GM18867 (cell line): ENCODE measurements around the gene COLQ.
"Not testable (repeated sequence)": the region's sequence is repeated elsewhere in the genome, so short reads cannot be mapped to it uniquely, and the experiment has no call there.

ENCODE experiments used
- ATAC-seq: cut with Tn5 transposase; IDR thresholded peaks from one replicate; pipeline ENCODE4 v1.9.1; 2021; ENCODE audit warnings: mild to moderate bottlenecking, moderate library complexity; ENCODE audit not compliant: unreplicated experiment

The COLQ gene

GRCh38 chr3:15458212-15458780, 63.2 kb downstream of the COLQ start:
- ATAC-seq: no peak

- not testable (repeated sequence) for ATAC-seq
Measured at GRCh38 chr3:15456915-15457314, 64.6 kb downstream of the COLQ start.

- ATAC-seq: no peak
Measured at GRCh38 chr3:15456321-15456720, 65.2 kb downstream of the COLQ start.

GRCh38 chr3:15455756-15456155, 65.8 kb downstream of the COLQ start:
- ATAC-seq: no peak

- ATAC-seq: no peak
Measured at GRCh38 chr3:15454965-15455364, 66.5 kb downstream of the COLQ start.

GRCh38 chr3:15453991-15454625, 67.4 kb downstream of the COLQ start:
- no peak for ATAC-seq

GRCh38 chr3:15453501-15453900, 68.0 kb downstream of the COLQ start:
- no peak for ATAC-seq

GRCh38 chr3:15452961-15453360, 68.5 kb downstream of the COLQ start:
- ATAC-seq: no peak

- ATAC-seq: no peak
Measured at GRCh38 chr3:15452156-15452555, 69.3 kb downstream of the COLQ start.

GRCh38 chr3:15451216-15452113, 70.0 kb downstream of the COLQ start:
- no peak for ATAC-seq

GRCh38 chr3:15450438-15451215, 70.9 kb downstream of the COLQ start:
- no peak for ATAC-seq

GRCh38 chr3:15449489-15450224, 71.8 kb downstream of the COLQ start:
- ATAC-seq: no peak

- no peak for ATAC-seq
Measured at GRCh38 chr3:15443826-15444524, 77.5 kb downstream of the COLQ start.

GRCh38 chr3:15440891-15441290, 80.6 kb downstream of the COLQ start:
- no peak for ATAC-seq

- ATAC-seq: no peak
Measured at GRCh38 chr3:15439476-15439875, 82.0 kb downstream of the COLQ start.

- no peak for ATAC-seq
Measured at GRCh38 chr3:15438983-15439382, 82.5 kb downstream of the COLQ start.

GRCh38 chr3:15436246-15436645, 85.3 kb downstream of the COLQ start:
- ATAC-seq: no peak

GRCh38 chr3:15434756-15435155, 86.8 kb downstream of the COLQ start:
- ATAC-seq: no peak

- no peak for ATAC-seq
Measured at GRCh38 chr3:15433531-15433930, 88.0 kb downstream of the COLQ start.

GRCh38 chr3:15431256-15431837, 90.2 kb downstream of the COLQ start:
- ATAC-seq: no peak
